UCSD-AML1 (cell line): ENCODE results near the gene MNX1.

Source experiments
- DNase-seq: peaks from one replicate; lab custom pipeline; 2025; ENCODE audit not compliant: unreplicated experiment; lab: John Stamatoyannopoulos, UW

MNX1 gene

DNA sequence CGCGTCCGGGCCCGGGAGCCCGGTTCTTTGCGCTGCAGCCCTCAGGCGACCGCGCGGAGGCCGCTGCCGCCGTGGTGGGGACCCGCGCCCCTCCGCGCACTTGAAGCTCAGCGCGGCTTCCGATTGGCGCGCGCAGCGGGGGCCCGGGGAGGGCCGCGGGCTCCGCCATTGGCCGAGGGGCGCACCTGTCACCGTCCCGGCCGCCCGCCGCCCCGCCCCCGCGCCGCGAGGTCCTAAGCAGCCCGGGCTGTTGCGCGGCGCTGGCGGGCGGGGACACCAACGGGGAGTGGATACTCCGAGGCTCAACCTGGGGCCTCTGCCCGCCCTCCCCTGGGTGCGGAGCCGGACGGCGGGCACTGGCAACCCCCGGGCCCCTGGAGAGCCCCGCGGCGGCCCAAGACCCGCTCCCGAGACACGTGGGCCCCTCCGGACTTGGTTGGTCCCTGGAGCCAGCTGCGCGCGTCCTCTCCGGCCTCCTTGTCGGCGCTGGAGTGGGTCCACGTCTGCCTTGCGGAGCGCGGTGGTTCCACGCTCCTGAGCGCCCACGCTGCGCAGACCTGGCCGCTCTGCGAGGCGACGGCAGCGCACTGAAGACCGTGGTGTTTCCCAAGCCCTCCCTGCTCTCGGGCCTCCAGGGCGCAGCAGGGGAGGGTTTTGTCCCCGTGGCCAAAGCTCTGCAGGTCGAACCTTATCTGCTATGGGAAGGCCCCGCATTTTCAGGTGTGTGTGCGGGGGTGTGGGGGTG is at the start of gene MNX1:
Gene MNX1, minus strand, starts transcription at position 76 of the 745 bp plus-strand sequence. CDS start 313 bp downstream, outside the sequence.
- no peak for DNase-seq

DNA sequence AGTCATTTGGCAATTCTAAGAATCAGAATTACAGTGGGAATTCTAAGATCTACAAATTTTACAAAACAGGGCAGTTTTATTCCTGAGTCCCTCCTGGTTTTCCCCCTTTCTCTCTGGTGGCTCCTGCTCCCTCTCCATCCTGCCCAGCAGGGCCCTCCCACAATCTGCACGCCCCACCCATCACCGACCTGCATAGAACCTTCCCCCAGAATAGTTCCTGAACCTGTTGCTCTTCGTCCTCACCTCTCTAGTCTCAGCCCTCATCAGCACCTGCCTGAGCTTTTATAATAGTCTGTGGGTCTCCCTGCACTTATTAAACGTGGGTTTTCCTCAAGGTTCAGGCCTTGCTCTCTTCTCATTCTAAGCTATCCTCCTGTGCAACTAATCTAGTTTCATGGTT is 49.1 kb upstream of the MNX1 start:
- no peak for DNase-seq

DNA sequence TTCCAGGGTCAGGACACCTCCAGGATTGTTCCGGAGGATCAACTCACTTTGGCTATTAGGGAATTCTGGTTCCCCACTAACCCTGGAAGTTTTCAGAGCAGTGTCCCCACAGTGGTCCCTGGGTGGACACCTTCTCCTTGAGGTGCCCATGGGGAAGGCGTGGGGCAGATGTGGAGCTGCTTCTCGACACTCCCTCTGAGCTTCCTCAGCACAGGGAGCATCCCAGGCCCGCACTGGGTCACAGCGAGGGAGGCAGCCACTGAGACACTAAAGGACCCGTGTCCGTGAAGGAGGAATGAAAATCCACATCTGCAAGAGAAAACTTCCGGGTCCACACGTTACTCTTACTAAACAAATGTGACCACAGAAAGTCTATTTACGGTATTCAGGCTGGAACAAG is 48.2 kb upstream of the MNX1 start:
- DNase-seq = no peak

DNA sequence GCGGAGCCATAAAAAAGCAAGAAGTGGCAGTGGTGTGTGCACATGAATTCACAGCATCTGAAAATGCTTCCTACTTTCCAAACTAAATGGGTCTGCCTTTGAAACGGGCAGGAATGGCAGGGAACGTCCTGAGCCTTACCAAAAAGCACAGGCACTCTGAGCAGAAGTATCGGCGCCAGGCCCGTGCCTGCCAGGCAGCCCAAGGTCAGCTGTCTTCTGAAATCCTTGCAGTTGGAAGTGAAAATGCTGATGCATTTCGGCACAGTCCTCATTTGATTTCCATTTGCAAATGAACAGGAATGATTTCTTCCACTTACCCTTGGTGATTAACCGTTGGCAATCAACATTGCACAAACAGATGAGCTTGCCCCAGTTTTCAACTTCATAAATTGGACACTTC is 47.6 kb upstream of the MNX1 start:
- no peak for DNase-seq

DNA sequence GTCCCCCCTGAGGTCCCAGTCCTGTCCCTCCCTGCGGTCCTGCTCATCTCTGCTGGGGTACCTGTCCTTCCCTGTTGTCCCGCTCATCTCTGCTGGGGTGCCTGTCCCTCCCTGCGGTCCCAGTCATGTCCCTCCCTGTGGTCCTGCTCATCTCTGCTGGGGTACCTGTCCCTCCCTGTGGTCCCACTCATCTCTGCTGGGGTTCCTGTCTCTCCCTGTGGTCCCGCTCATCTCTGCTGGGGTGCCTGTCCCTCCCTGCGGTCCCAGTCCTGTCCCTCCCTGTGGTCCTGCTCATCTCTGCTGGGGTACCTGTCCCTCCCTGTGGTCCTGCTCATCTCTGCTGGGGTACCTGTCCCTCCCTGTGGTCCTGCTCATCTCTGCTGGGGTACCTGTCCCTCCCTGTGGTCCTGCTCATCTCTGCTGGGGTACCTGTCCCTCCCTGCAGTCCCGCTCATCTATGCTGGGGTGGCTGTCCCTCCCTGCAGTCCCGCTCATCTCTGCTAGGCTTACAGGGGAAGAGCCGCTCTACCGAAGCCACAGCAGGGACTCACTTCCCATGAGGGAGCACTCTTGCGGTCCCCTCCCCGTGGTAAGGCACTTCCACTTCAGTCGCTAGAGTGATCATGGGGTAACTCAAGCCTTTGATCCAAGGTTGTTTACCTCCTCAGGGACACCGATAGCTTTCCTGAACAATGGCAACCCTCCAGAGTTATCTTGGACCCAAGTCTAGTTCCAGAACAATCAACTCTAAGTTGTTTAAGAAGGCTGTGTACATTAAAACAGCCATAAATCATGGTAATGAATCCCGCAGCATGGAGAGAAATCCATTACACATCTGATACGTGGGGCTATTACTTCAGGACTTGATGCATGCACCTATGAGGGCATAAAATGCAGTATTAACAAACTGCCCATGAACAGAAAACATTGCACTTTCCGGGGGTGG is 46.8 kb upstream of the MNX1 start:
- no peak for DNase-seq

DNA sequence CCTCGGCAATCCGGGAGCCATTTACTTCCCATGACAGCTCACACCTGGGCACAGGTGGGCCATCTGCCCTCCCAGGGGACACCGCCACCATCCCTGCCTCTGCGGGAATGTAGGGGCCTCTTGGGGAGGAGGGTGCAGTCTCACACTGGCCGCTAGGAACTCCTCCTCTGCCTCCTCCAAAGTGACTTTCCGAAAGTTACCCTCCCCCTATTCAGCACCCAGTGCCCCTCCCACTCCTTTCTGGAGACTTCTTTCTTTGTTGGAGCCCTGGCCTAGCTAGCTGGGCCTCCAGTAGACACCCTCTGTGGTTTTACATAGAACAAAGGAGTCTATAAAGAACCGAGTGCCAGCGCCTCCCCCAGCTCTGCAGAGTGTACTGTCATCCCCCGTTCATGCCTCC is 45.8 kb upstream of the MNX1 start:
- DNase-seq = no peak

DNA sequence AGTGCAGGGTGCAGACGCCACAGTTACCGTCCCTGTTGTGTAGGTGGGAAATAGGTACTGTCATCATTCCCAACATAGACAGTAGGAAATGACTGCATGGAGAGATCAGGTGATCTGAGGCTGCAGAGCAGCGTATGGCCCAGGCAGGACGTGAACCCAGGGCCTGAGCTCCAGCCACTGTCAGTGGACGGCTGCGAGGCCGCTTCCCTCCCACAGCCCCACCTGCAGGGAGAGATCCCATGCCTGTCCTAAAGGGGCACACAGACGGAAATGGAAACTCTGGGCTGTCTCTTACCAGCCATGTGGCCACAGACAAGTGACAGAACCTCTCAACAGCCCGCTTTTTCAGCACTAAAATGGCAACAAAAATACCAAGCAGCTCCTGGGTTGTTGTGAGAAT is 44.5 kb upstream of the MNX1 start:
- DNase-seq = no peak

DNA sequence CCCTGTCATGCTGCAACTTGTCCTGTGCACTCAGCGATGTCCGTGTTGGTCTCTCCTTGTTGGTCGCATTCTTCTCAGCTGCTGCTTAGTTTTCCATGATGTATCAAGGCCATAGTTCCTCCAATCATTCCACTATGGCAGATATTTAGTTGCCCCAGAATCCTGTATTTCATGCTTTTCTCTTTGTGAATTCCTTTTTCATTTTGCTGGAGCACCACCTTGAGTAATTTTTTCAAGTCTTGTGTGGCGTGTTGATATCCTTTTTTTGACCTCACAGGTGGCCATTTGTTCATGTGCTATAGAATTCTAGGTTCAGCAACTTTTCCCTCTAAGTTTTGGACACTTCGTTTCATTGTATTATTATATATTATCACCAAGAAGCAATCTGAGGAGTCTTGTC is 42.7 kb upstream of the MNX1 start:
- DNase-seq = no peak

DNA sequence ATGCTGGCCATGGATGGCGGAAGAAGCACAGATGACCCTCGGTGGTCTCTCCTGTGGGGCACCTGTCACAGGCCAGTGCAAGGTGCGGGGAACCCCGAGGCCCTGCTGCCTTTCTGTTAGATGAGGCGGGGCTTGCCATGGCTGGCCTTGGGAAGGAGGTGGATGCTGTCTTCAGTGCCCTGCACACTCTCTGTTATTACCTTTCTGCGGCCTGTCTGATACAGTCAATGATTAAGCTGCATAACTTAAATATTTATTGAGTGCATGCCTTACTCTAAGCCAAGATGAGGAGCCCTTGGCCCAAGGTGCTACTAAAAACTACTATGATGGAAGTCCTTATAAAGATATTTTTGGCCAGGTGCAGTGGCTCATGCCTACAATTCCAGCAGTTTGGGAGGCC is 36.7 kb upstream of the MNX1 start:
- no peak for DNase-seq

DNA sequence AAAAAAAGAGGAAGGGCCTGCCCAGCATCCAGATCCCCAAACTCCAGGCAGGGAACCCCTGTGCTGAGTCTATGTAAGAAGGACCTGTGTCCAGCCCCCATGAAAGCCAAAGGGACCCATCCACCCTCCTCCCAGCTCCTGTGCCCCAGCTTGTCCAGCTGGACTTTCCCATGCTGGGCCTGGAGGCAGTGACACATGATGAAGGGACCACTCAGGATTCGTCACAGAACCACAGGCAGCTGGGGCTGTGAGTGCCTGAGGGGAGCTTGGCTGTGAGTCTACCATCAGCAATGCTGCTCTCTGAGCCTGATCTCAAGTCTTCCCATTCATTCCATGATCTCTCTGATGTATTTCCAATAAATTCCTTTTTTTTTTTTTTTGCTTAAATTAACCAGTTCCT is 36.2 kb upstream of the MNX1 start:
- no peak for DNase-seq

DNA sequence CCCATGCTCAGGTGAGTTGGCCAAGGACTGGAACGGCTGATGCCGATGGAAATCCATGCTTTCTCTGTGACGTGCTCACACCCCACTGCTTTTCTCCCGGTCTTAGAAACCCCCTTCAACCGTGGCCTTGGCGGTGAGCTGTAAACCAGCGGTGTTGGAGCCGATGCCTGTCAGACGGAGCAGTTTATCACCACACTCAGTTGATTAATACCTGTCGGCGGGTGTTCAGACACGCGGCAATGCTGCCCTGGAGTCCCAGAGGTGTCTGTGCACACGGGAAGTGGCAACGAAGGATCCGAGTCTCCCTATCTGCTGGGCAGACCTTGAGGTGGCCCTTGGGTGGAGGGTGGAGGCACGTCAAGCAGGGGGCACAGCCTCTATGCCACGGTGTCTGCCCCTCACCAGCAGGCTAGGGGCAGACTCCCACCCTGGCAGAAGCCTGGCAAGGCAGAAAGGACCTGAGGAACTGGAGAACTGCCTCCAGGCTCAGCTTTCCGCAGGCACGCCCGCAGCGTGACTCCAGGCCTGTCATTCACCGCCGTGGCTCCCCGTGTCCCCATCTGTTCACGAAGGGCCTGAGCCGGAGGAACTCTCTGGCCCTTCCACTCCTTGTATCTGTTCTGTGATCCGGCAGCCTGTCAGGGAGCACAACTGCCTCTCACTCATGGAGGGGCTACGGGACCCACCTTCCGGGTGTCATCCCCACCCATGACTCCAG is 34.6 kb upstream of the MNX1 start:
- no peak for DNase-seq

DNA sequence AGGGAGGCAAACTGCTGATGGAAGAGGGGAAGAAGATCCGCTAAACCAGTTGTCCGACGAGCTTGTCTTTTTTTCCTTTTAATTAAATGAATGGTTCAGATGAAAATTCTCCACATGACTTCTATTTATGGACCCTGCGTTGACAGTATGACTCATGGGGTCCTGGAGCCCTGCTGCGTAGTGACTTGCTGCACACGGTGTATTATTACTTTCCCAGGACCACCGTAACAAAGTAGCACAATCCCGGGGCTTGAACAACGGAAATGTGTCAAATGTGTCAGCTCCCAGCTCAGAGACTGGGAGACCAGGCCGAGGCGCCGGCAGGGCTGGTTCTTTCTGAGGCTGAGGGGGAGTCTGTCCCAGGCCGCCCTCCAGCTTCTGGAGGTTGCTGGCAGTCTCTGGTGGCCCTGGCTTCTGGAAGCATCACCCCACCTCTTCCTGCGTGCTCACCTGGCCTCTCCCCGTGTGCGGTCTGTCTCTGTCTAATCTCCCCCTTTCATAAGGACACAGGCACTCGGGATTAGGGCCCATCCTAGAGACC is 33.8 kb upstream of the MNX1 start:
- no peak for DNase-seq

DNA sequence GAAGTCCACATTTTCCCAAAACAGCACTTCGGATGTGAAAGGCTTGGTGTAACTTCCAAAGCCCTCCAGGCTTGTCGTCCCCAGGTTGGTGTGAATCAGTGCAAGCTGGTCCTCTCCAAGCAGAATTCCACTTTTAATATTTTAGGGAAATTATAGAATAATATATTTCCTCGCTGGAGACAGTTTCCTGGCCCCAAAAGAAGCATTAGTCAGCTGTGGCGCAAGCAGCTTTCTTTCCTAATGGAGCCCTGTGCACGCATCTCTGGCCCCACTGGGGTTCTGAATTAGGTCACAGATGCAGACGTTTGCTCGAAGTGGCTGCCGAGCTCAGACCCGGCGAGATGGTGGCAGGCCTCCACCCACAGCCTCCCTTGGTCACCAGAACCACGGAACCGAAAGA is 33.3 kb upstream of the MNX1 start:
- no peak for DNase-seq

DNA sequence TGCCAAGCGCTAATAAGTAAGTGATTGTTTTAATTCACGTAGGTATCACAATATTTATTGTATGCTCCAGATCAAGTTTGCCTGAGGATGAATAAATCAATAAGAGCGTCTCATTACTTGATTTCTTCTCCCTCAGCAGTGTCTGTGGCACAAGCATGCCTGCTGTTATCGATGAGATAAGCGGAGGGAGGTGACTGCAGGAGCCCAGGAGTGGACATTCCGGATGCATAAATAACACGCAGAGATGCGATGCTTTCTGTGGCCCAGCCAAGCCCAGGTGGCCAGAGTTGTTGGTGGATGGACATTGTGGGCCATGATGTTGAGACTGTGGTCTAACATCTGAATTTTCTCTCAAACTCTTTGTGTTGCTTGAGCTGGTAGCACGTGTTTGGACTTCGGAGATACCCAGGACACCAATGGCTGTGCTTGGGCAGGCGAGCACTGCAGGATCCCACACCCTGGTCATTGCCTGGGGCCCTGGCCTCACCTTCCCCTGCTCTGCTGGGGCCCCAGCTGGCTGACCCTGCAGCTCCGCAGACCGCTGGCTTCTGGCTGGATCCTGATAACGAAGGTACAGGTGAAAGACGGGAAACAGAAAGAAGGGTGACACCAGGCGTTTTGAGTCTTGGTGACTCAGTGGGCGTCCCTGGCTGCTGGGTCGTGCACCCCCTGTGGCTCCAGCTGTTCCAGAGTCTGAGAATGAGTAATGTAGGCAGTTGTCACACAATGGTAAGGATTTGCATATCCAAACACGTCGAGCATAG is 31.2 kb upstream of the MNX1 start:
- DNase-seq = no peak

DNA sequence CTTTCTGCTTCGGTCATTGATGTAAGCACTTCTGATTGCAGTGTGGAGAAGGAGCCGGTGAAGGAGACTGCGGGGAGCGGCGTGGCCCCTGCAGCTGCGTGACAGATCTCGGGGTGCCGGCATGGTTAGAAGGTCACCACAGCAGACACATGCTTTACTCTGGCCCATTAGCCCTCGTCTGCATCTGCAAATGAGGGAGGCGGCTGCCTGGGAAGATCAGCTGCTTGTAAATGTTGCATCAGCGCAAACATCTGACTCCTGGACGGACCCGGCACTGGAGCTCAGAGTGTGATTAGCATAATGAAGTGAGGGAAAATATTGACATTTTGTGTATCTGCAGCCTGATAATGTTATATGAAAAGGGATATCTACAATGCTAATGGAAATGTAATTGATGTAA is 30.5 kb upstream of the MNX1 start:
- no peak for DNase-seq

DNA sequence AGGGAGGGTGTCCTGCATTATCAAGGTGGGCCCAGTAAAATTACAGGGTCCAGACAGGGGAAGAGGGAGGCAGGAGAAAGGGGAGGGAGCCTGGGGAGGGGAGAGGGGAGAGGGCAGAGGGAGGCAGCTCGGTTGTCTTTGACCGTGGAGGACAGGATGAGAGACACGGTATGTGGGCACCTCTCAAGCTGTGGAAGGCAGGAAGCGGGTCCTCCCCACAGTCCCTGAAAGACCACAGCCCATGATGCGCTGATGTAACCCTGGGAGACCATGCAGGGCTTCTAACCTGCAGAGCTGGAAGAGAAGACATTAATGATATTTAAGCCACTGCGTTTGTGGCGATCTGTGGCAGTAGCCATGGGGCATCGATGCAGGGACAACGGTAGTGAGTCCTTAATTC is 27.2 kb upstream of the MNX1 start:
- DNase-seq = no peak

DNA sequence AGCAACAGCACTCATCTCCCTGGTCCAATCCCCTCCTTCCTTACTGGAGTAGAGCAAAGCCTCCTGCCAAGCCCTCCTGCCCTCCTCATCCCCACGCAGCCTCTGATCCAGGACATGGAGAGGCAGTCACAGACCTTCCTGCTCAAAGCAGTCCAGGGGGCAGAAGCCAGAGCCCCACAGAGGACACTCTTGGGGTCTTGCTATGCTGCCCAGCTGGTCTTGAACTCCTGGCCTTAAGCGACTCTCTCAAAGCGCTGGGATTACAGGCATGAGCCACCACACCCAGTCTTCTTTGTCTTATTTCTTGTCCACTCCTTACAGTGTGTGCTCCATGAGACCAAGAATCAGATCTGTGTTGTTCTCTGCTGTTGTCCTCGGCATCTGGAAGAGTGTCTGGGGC is 26.6 kb upstream of the MNX1 start:
- no peak for DNase-seq

DNA sequence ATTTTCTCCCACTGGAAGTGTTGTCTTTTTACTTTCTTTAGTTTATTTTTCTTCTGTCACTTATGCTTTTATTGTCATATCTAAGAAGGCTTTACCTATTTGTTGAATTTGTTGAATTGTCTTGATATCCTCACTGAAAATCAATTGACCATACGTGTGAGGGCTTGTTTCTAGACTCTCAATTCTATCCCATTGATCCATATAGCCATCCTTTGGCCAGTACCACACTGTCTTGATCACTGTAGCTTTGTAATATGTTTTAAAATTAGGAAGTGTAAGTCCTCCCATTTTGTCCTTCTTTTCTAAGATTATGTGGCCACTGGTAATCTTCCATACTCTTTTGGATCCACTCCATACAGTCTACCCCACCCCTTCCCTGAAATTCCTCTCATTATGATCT is 25.5 kb upstream of the MNX1 start:
- DNase-seq = no peak

DNA sequence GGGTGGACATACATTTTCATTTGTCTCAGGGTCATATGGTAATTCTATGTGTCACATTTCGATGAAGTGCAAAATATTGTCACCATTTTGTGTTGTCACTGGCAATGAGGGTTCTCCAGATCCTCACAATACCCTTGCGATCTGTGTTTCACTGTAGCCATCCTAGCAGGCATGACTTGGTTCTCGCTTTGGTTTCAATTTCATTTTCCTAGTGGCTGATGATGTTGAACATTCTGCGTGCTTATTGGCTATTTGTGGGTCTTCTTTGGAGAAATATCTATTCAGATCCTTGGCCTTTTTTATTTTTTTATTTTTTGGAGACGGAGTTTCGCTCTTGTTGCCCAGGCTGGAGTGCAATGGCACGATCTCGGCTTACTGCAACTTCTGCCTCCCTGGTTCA is 24.8 kb upstream of the MNX1 start:
- no peak for DNase-seq
